Duodenal mucosa (tissue), 2 donors: ENCODE data around the gene LNX1.

Experiments used
- H3K27ac ChIP-seq: one replicate; pipeline ENCODE4 v1.7.0; 2013; ENCODE audit warnings: low read depth, low read length
- H3K27me3 ChIP-seq, 2 donors: one replicate each; pipeline ENCODE4 v1.7.0; 2013; ENCODE audit warnings: low read length in 2 of 2, control low read depth in 1 of 2; ENCODE audit not compliant: insufficient read depth in 2 of 2, control insufficient read depth in 1 of 2
- H3K36me3 ChIP-seq, 2 donors: one replicate each; pipeline ENCODE4 v1.7.0; 2013; ENCODE audit warnings: low read length in 2 of 2, control low read depth in 1 of 2; ENCODE audit not compliant: insufficient read depth in 2 of 2, control insufficient read depth in 1 of 2
- H3K4me1 ChIP-seq, 2 donors: one replicate each; pipeline ENCODE4 v1.7.0; 2013; ENCODE audit warnings: low read length in 2 of 2, control low read depth in 1 of 2; ENCODE audit not compliant: insufficient read depth in 2 of 2, control insufficient read depth in 1 of 2
- H3K4me3 ChIP-seq, 2 donors: one replicate each; pipeline ENCODE4 v1.7.0; 2013; ENCODE audit warnings: low read length in 2 of 2, low read depth in 1 of 2
- H3K9ac ChIP-seq, 2 donors: one replicate each; pipeline ENCODE4 v1.7.0; 2013; ENCODE audit warnings: low read length in 2 of 2, low read depth in 1 of 2
- H3K9me3 ChIP-seq, 2 donors: one replicate each; pipeline ENCODE4 v1.7.0; 2013; ENCODE audit warnings: low read length in 2 of 2, control low read depth in 1 of 2; ENCODE audit not compliant: control insufficient read depth in 1 of 2

Gene LNX1

DNA sequence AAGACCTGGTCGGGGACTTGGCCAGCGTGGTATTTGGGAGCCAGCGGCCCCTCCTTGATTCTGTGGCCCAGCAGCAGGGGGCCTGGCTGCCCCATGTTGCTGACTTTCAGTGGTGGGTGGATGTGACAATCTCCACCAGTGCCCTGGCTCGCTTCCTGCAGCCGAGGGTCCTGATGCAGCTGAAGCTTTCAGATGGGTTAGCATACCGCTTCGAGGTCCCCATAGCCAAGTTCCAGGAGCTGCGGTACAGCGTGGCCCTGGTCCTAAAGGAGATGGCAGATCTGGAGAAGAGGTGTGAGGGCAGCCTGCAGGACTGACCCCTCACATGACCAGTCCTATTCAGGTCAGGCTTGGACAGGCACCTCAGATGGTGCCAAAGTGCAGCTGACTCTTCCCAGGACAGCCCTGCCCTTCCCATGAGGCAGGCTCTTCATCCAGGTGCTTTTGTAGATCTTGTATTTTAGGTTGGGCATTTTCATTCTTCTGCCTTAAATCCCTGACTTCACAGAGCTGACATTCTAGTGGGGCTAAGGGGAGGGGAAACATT is 15.1 kb downstream of the LNX1 start:
- Histone ChIP-seq H3K36me3 (peaks cover 0 to 25% of the 10 kb centered on the region in 2 donors), H3K9me3 (peaks cover 0 to 2% of the 10 kb centered on the region in 2 donors), H3K4me1 (peaks cover 8 to 11% of the 10 kb centered on the region in 2 donors), H3K27ac (no peak overlapping the region), H3K9ac (no peak overlapping the region), H3K4me3 (no peak overlapping the region), H3K27me3 (no peaks in the 10 kb centered on the region)

DNA sequence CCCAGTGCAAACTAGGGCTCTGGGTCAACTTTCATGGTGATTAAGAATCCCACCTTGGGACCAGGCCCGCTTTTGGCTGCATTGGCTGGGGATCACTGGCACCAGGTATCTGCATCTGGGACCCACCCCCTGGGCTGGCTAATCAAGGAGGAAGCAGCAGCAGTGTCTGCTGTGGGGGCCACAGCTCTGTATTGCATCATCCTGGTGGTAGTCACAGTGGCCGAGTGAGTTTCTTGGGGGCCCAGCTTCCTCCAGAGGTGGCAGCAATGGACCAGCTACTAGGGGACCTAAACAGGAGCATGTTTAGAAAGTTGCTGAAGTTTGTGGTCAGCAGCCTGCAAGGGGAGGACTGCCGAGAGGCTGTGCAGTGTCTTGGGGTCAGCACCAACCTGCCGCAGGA is 15.7 kb downstream of the LNX1 start:
- Histone ChIP-seq H3K9me3 (peaks cover 0 to 2% of the 10 kb centered on the region in 2 donors), H3K27ac (no peak overlapping the region), H3K9ac (no peak overlapping the region), H3K27me3 (no peaks in the 10 kb centered on the region), H3K4me3 (no peak overlapping the region), H3K36me3 (peaks cover 0 to 26% of the 10 kb centered on the region in 2 donors), H3K4me1 (peaks cover 8 to 11% of the 10 kb centered on the region in 2 donors)

DNA sequence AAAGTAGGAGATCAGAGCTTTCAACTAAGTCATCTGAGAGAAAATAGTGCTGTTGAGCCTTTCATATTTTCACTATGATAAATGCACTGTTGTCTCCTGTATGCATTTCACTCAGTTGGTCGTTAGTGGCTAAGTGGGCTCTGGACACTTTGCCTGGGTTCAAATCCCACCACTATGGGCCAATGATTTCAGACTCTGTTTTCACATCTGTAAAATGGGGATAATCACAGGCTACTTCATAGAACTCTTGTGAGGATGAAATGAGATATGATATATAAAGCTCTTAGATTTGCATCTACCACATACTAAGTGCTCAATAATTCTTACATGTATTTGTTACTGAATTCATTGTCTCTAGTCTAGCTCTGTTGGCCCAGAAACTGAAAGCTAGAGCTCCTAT is 16.8 kb downstream of the LNX1 start:
- H3K27me3 ChIP-seq = no peaks in the 10 kb centered on the region
- peaks cover 8 to 11% of the 10 kb centered on the region in 2 donors for H3K4me1 ChIP-seq
- no peak overlapping the region for H3K9ac ChIP-seq
- H3K4me3 ChIP-seq = no peak overlapping the region
- no peak overlapping the region for H3K27ac ChIP-seq
- H3K36me3 ChIP-seq = peaks cover 0 to 26% of the 10 kb centered on the region in 2 donors
- peaks cover 0 to 2% of the 10 kb centered on the region in 2 donors for H3K9me3 ChIP-seq

DNA sequence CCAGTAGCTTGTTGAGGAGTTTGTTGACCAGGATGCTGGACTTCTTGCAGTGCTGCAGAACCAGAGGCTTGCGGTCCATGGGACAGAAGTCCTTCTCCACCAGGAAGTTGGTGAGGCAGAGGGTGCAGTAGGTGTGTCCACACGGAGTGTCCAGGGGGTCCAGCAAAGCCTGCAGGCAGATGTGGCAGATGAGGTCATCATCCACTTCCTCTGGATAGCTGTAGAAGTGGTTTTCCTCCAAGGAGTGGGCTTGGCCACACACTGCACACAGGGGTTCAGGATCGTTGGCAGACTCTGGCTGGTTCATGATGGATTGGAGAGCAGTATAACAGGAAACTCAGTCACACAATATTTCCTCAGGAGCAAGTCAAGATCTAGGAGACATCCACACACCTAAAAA is 17.6 kb downstream of the LNX1 start:
- H3K36me3 ChIP-seq = peaks cover 0 to 26% of the 10 kb centered on the region in 2 donors
- no peak overlapping the region for H3K9ac ChIP-seq
- peaks cover 0 to 2% of the 10 kb centered on the region in 2 donors for H3K9me3 ChIP-seq
- no peak overlapping the region for H3K4me3 ChIP-seq
- H3K27me3 ChIP-seq = no peaks in the 10 kb centered on the region
- peaks cover 8 to 11% of the 10 kb centered on the region in 2 donors for H3K4me1 ChIP-seq
- no peak overlapping the region for H3K27ac ChIP-seq

DNA sequence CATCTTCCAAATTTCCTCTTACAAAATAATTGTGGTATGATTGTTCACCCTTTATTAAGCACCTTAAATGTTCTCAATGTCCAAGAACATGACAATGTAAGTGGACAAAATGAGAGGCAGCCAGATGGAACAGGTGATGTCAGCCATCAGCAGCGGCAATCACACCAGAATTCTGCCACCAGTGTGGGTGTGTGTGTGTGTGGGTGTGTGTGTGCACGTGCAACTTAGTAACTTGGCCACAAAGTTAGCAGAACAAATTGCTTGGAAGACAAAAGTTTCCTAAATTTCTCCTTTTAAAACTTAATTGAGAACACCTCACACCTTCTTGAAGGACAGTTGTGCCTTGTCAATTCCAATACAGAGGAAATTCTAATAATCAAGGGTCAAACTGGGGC is 18.7 kb downstream of the LNX1 start:
- H3K4me1 ChIP-seq = peaks cover 8 to 11% of the 10 kb centered on the region in 2 donors
- no peak overlapping the region for H3K4me3 ChIP-seq
- peaks cover 0 to 26% of the 10 kb centered on the region in 2 donors for H3K36me3 ChIP-seq
- no peak overlapping the region for H3K9ac ChIP-seq
- H3K27ac ChIP-seq = no peak overlapping the region
- peaks cover 0 to 2% of the 10 kb centered on the region in 2 donors for H3K9me3 ChIP-seq
- no peaks in the 10 kb centered on the region for H3K27me3 ChIP-seq

DNA sequence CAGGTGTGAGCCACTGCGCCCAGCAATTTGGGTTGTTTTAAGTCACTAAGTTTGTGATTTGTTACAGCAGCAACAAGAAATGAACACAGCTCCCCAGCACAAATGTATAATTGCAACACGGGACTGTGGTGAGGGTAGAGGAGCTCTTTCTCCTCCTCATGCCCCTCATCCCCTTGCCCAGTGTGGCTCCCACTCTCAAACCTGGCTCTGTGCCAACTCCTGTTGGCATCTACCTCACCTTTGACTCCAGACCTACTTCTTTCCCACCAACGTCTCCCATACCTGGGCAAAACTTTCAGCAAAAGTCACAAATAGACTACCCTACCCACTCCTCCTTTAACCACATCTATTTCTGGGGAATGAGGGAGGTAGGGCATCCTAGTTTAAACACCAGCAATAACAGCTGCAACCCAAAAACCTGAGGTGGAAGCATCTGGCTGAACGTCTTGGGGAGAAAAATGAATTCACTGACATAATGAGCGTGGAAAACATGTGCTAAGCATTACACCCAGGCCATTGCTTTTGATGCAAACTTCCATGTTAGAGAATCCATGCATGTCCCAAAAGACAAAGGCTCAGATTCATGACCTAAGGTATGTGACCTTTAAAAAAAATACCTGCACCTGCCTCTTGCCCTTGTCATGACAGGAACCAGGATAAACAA is 19.2 kb downstream of the LNX1 start:
- no peak overlapping the region for H3K27ac ChIP-seq
- no peaks in the 10 kb centered on the region for H3K27me3 ChIP-seq
- H3K4me1 ChIP-seq = peaks cover 5 to 8% of the 10 kb centered on the region in 2 donors
- no peak overlapping the region for H3K9ac ChIP-seq
- H3K9me3 ChIP-seq = peaks cover 0 to 2% of the 10 kb centered on the region in 2 donors
- H3K4me3 ChIP-seq = no peak overlapping the region
- peaks cover 0 to 26% of the 10 kb centered on the region in 2 donors for H3K36me3 ChIP-seq

DNA sequence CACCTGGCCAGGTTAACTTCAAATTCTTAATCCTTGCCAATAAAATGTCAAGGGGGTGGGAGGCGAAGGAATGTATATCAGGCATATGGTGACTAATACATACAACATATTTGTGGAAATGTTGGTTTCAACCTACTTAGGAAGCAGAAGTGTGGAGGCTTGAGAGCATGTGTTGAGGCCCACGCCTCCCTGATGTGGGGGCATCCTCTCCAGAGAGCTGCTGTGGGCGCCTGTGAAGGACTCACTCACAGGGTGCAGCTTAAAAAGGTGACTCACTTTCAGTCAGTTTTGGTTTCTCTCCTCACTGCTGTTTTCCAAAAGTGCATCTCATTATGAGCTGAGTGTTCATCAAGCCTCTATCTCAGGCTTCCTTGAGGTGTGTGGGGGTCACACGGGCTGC is 27.5 kb downstream of the LNX1 start:
- Histone ChIP-seq H3K27ac (no peak overlapping the region), H3K36me3 (no peaks in the 10 kb centered on the region), H3K9me3 (no peaks in the 10 kb centered on the region), H3K4me1 (no peaks in the 10 kb centered on the region), H3K4me3 (no peak overlapping the region), H3K9ac (no peak overlapping the region), H3K27me3 (no peaks in the 10 kb centered on the region)

DNA sequence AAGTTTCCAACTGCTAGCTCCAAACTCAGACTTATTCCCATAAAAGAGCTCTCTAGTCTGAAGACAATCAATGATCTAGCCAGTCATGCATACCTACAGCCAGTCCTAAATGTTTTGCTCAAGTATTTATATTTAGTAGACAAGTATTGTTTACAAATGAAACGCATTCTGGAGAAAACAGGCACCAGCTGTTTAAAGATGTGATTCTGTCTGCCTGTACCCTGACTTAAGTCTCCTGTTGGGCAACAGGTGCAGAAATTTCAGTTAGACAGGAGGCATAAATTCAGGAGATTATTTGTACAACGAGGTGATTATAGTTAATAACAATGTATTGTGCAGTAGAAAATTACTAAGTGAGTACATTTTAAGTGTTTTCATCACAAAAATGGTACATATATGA is 28.9 kb downstream of the LNX1 start:
- Histone ChIP-seq H3K27ac (no peak overlapping the region), H3K9me3 (no peaks in the 10 kb centered on the region), H3K4me3 (no peak overlapping the region), H3K4me1 (no peaks in the 10 kb centered on the region), H3K36me3 (no peaks in the 10 kb centered on the region), H3K27me3 (no peaks in the 10 kb centered on the region), H3K9ac (no peak overlapping the region)

DNA sequence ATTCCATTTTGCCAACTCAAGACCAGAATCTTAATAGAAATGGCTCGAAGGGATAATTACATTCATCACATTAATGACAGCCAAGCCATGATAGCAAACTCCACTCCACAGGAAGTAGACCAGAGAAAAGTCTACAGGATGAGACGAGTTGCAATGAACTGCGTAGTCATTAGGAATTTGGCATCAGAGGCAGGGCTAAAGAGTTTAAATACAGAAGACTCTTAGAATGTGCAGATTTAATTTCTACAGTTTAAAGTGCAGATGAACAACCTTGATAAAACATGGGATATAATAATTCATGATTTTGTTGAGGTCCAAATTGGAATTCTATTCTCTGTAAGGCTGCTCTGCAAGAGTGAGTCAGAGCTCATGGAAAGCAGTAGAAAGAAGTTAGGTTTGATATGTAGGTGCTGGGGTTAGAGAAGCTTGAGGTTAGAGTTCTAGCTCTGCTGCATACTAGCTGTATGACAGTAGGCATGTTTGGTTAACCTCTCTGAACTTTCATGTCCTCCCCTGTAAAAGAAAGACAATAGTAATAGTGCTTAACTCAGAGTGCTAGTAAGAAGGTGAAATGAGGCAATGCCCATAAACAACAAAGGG is 32.2 kb downstream of the LNX1 start:
- Histone ChIP-seq H3K4me1 (peaks cover 0 to 4% of the 10 kb centered on the region in 2 donors), H3K9ac (no peak overlapping the region), H3K27ac (no peak overlapping the region), H3K36me3 (no peaks in the 10 kb centered on the region), H3K9me3 (no peaks in the 10 kb centered on the region), H3K27me3 (no peaks in the 10 kb centered on the region), H3K4me3 (no peak overlapping the region)

DNA sequence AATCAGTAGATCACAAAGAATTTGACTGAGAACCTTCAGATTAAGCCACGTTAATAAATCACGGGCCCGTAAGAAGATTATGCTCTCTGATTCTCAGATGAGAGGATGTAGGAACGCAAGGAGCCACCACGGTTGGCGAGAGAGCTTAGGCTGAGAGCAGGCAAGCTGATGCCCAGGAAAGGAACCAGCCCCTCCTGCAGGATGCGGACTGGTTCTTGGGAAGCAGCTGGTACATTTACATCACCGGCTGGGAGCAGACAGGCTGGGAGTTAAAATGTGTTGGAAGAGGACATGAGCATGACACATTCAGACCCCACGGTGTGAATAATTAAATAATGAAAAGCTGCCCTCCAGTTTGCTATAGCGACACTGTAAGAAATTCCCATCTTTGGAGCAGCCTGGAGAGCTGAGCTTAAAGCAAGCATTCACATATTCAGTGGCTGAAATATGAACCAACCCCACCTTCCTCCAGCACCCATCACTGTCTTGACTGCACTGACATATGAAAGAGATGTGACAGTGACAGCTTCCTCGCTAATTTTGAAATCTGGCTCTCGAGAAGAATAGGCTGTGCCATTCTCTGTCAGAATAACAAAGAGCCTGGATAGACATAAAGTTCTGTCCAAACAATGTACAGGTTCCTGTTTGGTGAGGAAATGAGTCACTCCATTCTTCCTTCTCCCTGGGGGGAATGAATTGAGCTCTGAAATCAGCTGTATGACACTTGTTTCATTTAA is 33.1 kb downstream of the LNX1 start:
- Histone ChIP-seq H3K9ac (no peak overlapping the region), H3K27me3 (no peaks in the 10 kb centered on the region), H3K4me3 (no peak overlapping the region), H3K4me1 (peaks cover 0 to 4% of the 10 kb centered on the region in 2 donors), H3K36me3 (no peaks in the 10 kb centered on the region), H3K9me3 (no peaks in the 10 kb centered on the region), H3K27ac (no peak overlapping the region)
